H9 (cell line): Measurements from ENCODE around the gene NKD1. TPM values are rescaled to one million over a fixed set of nuclear protein-coding genes. Genes with fewer than 3 reads are reported as not detected.

Source experiments
- DNase-seq: peaks from one replicate; pipeline ENCODE4 v3.0.0-alpha.2; 2017
- H2AFZ ChIP-seq: one replicate; pipeline ENCODE4 v1.6.1; 2013; ENCODE audit warnings: mild to moderate bottlenecking, low read length, control low read depth, moderate library complexity
- H2AK5ac ChIP-seq: 2 replicates; pipeline ENCODE4 v1.6.1; 2013; ENCODE audit warnings: low read length, control low read depth, mixed read lengths; ENCODE audit not compliant: insufficient read length
- H2BK120ac ChIP-seq: one replicate; pipeline ENCODE4 v1.6.1; 2013; ENCODE audit warnings: low read depth, mild to moderate bottlenecking, low read length, control low read depth, inconsistent platforms; ENCODE audit not compliant: poor library complexity, severe bottlenecking
- H2BK12ac ChIP-seq: 2 replicates; pipeline ENCODE4 v1.6.1; 2013; ENCODE audit warnings: low read length, control low read depth, mixed read lengths, low read depth; ENCODE audit not compliant: insufficient read length
- H2BK15ac ChIP-seq: 2 replicates; pipeline ENCODE4 v1.6.1; 2013; ENCODE audit warnings: low read depth, low read length, control low read depth
- H2BK20ac ChIP-seq: one replicate; pipeline ENCODE4 v1.6.1; 2013; ENCODE audit warnings: low read depth, mild to moderate bottlenecking, low read length, control low read depth, inconsistent platforms; ENCODE audit not compliant: poor library complexity, severe bottlenecking
- H2BK5ac ChIP-seq: 2 replicates; pipeline ENCODE4 v1.6.1; 2013; ENCODE audit warnings: low read length, control low read depth, mixed read lengths; ENCODE audit not compliant: insufficient read length
- H3K14ac ChIP-seq: 2 replicates; pipeline ENCODE4 v1.6.1; 2013; ENCODE audit warnings: low read length, control low read depth; ENCODE audit not compliant: insufficient read depth
- H3K18ac ChIP-seq: 2 replicates; pipeline ENCODE4 v1.6.1; 2013; ENCODE audit warnings: low read depth, mild to moderate bottlenecking, mixed read lengths, low read length, control low read depth; ENCODE audit not compliant: insufficient read length
- H3K23ac ChIP-seq: 2 replicates; pipeline ENCODE4 v1.6.1; 2013; ENCODE audit warnings: low read length, control low read depth, mixed read lengths, low read depth; ENCODE audit not compliant: insufficient read length
- H3K23me2 ChIP-seq: 2 replicates; pipeline ENCODE4 v1.6.1; 2013; ENCODE audit warnings: low read depth, mild to moderate bottlenecking, mixed read lengths, low read length, control low read depth; ENCODE audit not compliant: insufficient read length, poor library complexity, severe bottlenecking
- H3K27ac ChIP-seq: 2 replicates; pipeline ENCODE4 v1.5.1; 2013; ENCODE audit warnings: low read length, control low read depth, mixed read lengths, low read depth; ENCODE audit not compliant: insufficient read length
- H3K27me3 ChIP-seq: 2 replicates; pipeline ENCODE4 v1.6.1; 2013; ENCODE audit warnings: low read length, control low read depth, inconsistent platforms; ENCODE audit not compliant: insufficient read depth
- H3K4ac ChIP-seq: 2 replicates; pipeline ENCODE4 v1.6.1; 2013; ENCODE audit warnings: low read depth, mild to moderate bottlenecking, control low read depth, inconsistent platforms, low read length, moderate library complexity
- H3K4me1 ChIP-seq: 2 replicates; pipeline ENCODE4 v1.6.1; 2013; ENCODE audit warnings: low read length, control low read depth, inconsistent platforms; ENCODE audit not compliant: insufficient read depth
- H3K4me2 ChIP-seq: 2 replicates; pipeline ENCODE4 v1.6.1; 2013; ENCODE audit warnings: low read length, control low read depth, mixed read lengths; ENCODE audit not compliant: insufficient read length, insufficient read depth
- H3K56ac ChIP-seq: 2 replicates; pipeline ENCODE4 v1.6.1; 2013; ENCODE audit warnings: low read depth, mild to moderate bottlenecking, mixed read lengths, low read length, control low read depth; ENCODE audit not compliant: insufficient read length
- H3K79me1 ChIP-seq: 2 replicates; pipeline ENCODE4 v1.6.1; 2013; ENCODE audit warnings: low read depth, mild to moderate bottlenecking, moderate library complexity, low read length, control low read depth, inconsistent platforms; ENCODE audit not compliant: insufficient read depth, poor library complexity, severe bottlenecking
- H3K79me2 ChIP-seq: 2 replicates; pipeline ENCODE4 v1.6.1; 2013; ENCODE audit warnings: low read length, control low read depth, inconsistent platforms; ENCODE audit not compliant: insufficient read depth
- H3K9ac ChIP-seq: 2 replicates; pipeline ENCODE4 v1.6.1; 2013; ENCODE audit warnings: low read length, control low read depth, mixed read lengths; ENCODE audit not compliant: insufficient read length; ENCODE audit errors: extremely low read depth
- H3K9me3 ChIP-seq: one replicate; pipeline ENCODE4 v1.6.1; 2013; ENCODE audit warnings: low read depth, low read length, inconsistent platforms; ENCODE audit not compliant: control insufficient read depth
- H3T11ph ChIP-seq: one replicate; pipeline ENCODE4 v1.6.1; 2013; ENCODE audit warnings: mild to moderate bottlenecking, low read length, control low read depth, inconsistent platforms
- H4K20me1 ChIP-seq: one replicate; pipeline ENCODE4 v1.6.1; 2013; ENCODE audit not compliant: control insufficient read depth, insufficient read length, insufficient read depth
- H4K5ac ChIP-seq: 2 replicates; pipeline ENCODE4 v1.6.1; 2013; ENCODE audit warnings: low read depth, mild to moderate bottlenecking, mixed read lengths, low read length, control low read depth; ENCODE audit not compliant: insufficient read length
- H4K8ac ChIP-seq: replicated peaks from 2 replicates; pipeline ENCODE4 v1.6.1; 2013; ENCODE audit warnings: low read length, control low read depth, mixed read lengths, low read depth; ENCODE audit not compliant: insufficient read length
- H4K91ac ChIP-seq: 2 replicates; pipeline ENCODE4 v1.6.1; 2013; ENCODE audit warnings: low read depth, mild to moderate bottlenecking, moderate library complexity, mixed read lengths, low read length, control low read depth; ENCODE audit not compliant: insufficient read length
- H3K27ac Mint-ChIP-seq, 3 experiments: 2 replicates in 2 of 3; 3 replicates in 1 of 3; pipeline ENCODE4 v1.8.0; 2020 to 2021; ENCODE audit warnings: mixed read lengths in 3 of 3, mild to moderate bottlenecking in 1 of 3, moderate library complexity in 1 of 3
- H3K27me3 Mint-ChIP-seq: 2 replicates; pipeline ENCODE4 v1.8.0; 2021; ENCODE audit warnings: low read depth, mild to moderate bottlenecking, moderate library complexity, mixed read lengths
- H3K36me3 Mint-ChIP-seq, 3 experiments: 2 replicates in 2 of 3; 3 replicates in 1 of 3; pipeline ENCODE4 v1.8.0; 2020 to 2021; ENCODE audit warnings: low read depth in 3 of 3, mixed read lengths in 3 of 3; ENCODE audit not compliant: insufficient read depth in 1 of 3
- H3K4me1 Mint-ChIP-seq, 2 experiments: 2 replicates each; pipeline ENCODE4 v1.8.0; 2020; ENCODE audit warnings: mixed read lengths in 2 of 2
- H3K4me3 Mint-ChIP-seq, 2 experiments: 2 replicates in 1 of 2; 3 replicates in 1 of 2; pipeline ENCODE4 v1.8.0; 2020 to 2021; ENCODE audit warnings: mild to moderate bottlenecking in 2 of 2, mixed read lengths in 2 of 2, moderate library complexity in 1 of 2
- H3K9me3 Mint-ChIP-seq, 2 experiments: 2 replicates in 1 of 2; 3 replicates in 1 of 2; pipeline ENCODE4 v1.8.0; 2020; ENCODE audit warnings: mild to moderate bottlenecking in 2 of 2, mixed read lengths in 2 of 2, moderate library complexity in 1 of 2
- CTCF ChIP-seq: fragments of 200-600 bp; sonication (generic); conservative IDR thresholded peaks from 3 replicates; pipeline ENCODE4 v1.8.0; 2021; ENCODE audit warnings: antibody characterized with exemption, mild to moderate bottlenecking
- WGBS: extraction: QIAGEN DNeasy Blood & Tissue Kit; methylation state at CpG from one replicate; pipeline ENCODE4 v1.1.7; 2013; ENCODE audit warnings: missing lambda C conversion rate, low lambda C conversion rate, mixed read lengths; ENCODE audit not compliant: insufficient read length; ENCODE audit errors: extremely low coverage; 5-methylcytosine and 5-hydroxymethylcytosine counted together
- total RNA-seq: library from RNA; stranded (reverse); gene quantifications from 2 replicates; pipeline ENCODE4 v1.2.1, GENCODE V29; 2021

The NKD1 gene
- total RNA-seq, 1 experiment from 2014 or later: 1.9 TPM

GRCh38 chr16:50636753-50637374, 88.7 kb downstream of the NKD1 start:
- Histone ChIP-seq H2BK15ac (no peak overlapping the region), H3K4me1 (no peaks in the 10 kb centered on the region), H3K9me3 (no peaks in the 10 kb centered on the region), H3K79me2 (no peaks in the 10 kb centered on the region), H3K27me3 (no peaks in the 10 kb centered on the region), H3K4ac (no peak overlapping the region), H3K9ac (no peak overlapping the region), H3K23me2 (no peaks in the 10 kb centered on the region), H3K56ac (no peak overlapping the region), H2BK12ac (no peak overlapping the region), H2BK120ac (no peak overlapping the region), H4K8ac (no peak overlapping the region), H3K14ac (no peak overlapping the region), H4K5ac (no peak overlapping the region), H3K4me2 (no peak overlapping the region), H3K23ac (no peak overlapping the region), H3K27ac (no peak overlapping the region), H2AFZ (no peak overlapping the region), H2BK5ac (no peak overlapping the region), H3K79me1 (no peaks in the 10 kb centered on the region), H2BK20ac (no peak overlapping the region), H4K20me1 (no peaks in the 10 kb centered on the region), H3T11ph (no peak overlapping the region), H2AK5ac (no peak overlapping the region), H3K18ac (no peak overlapping the region), H4K91ac (no peak overlapping the region)
- Mint-ChIP-seq H3K4me1 (peaks cover 0 to 5% of the 10 kb centered on the region in 2 experiments; a peak in 1 of 4 replicates), H3K27me3 (peaks cover 2% of the 10 kb centered on the region), H3K36me3 (no peaks in the 10 kb centered on the region), H3K4me3 (no peak overlapping the region), H3K9me3 (no peaks in the 10 kb centered on the region), H3K27ac (no peak overlapping the region)
- TF ChIP-seq CTCF: no peak; the same call in 2 of the 3 replicates
- no CpG with 5 or more reads among the region's 10 CpGs for WGBS
- DNase-seq: no peak
